ENCODE measurements around the gene PIP5K1A. TPM values are rescaled to one million over a fixed set of nuclear protein-coding genes. Genes with fewer than 3 reads are reported as not detected.

Gene PIP5K1A
- total and polyA plus RNA-seq, 3 experiments from 2014 or later = 13.0 to 77.0 (median 76.7) TPM

- Mint-ChIP-seq H3K27me3 (no peaks in the 10 kb centered on the region), H3K27ac (peak overlapping the region in 1 of 8 donors; percentile 36), H3K4me1 (peaks cover 30 to 52% (median 31%) of the 10 kb centered on the region in 3 donors), H3K9me3 (no peaks in the 10 kb centered on the region), H3K4me3 (no peak overlapping the region), H3K36me3 (peaks cover 0 to 76% (median 2%) of the 10 kb centered on the region in 3 donors)
- H3K27ac ChIP-seq (ENCODE audit: low read depth, low read length) = no peak overlapping the region
- H3K4me1 ChIP-seq (ENCODE audit: insufficient read depth, low read length) = peaks cover 15% of the 10 kb centered on the region
- CTCF ChIA-PET = no interaction called here
- H3K36me3 ChIP-seq (ENCODE audit: insufficient read depth, low read length) = peaks cover 40% of the 10 kb centered on the region
- H3K27me3 ChIP-seq (ENCODE audit: insufficient read depth, low read length, poor library complexity, severe bottlenecking) = no peaks in the 10 kb centered on the region
- POLR2A ChIA-PET = no interaction called here
- DNase-seq = no peak
- no peaks in the 10 kb centered on the region for H3K9me3 ChIP-seq (ENCODE audit: low read length)
- H3K4me3 ChIP-seq (ENCODE audit: low read length) = no peak overlapping the region
Observed at GRCh38 chr1:151287341-151287699, 89.0 kb downstream of the PIP5K1A start.

- Mint-ChIP-seq H3K4me1 (peaks cover 29 to 55% (median 31%) of the 10 kb centered on the region in 3 donors), H3K36me3 (peaks cover 0 to 81% (median 5%) of the 10 kb centered on the region in 3 donors), H3K27ac (no peak overlapping the region), H3K9me3 (no peaks in the 10 kb centered on the region), H3K27me3 (no peaks in the 10 kb centered on the region), H3K4me3 (no peak overlapping the region)
- no peaks in the 10 kb centered on the region for H3K9me3 ChIP-seq (ENCODE audit: low read length)
- ChIA-PET POLR2A (no interaction called here), CTCF (no interaction called here)
- peaks cover 46% of the 10 kb centered on the region for H3K36me3 ChIP-seq (ENCODE audit: insufficient read depth, low read length)
- no peak overlapping the region for H3K4me3 ChIP-seq (ENCODE audit: low read length)
- H3K27ac ChIP-seq (ENCODE audit: low read depth, low read length) = no peak overlapping the region
- peaks cover 15% of the 10 kb centered on the region for H3K4me1 ChIP-seq (ENCODE audit: insufficient read depth, low read length)
- DNase-seq = no peak
- no peaks in the 10 kb centered on the region for H3K27me3 ChIP-seq (ENCODE audit: insufficient read depth, low read length, poor library complexity, severe bottlenecking)
Observed at GRCh38 chr1:151287767-151288500, 89.6 kb downstream of the PIP5K1A start.

- ChIA-PET POLR2A (no interaction called here), CTCF (no interaction called here)
- Histone ChIP-seq H3K36me3 (ENCODE audit: insufficient read depth, low read length) (peaks cover 50% of the 10 kb centered on the region), H3K27ac (ENCODE audit: low read depth, low read length) (no peak overlapping the region), H3K4me1 (ENCODE audit: insufficient read depth, low read length) (peaks cover 11% of the 10 kb centered on the region), H3K9me3 (ENCODE audit: low read length) (no peaks in the 10 kb centered on the region), H3K27me3 (ENCODE audit: insufficient read depth, low read length, poor library complexity, severe bottlenecking) (no peaks in the 10 kb centered on the region), H3K4me3 (ENCODE audit: low read length) (no peak overlapping the region)
- DNase-seq = no peak
- Mint-ChIP-seq H3K9me3 (no peaks in the 10 kb centered on the region), H3K27me3 (no peaks in the 10 kb centered on the region), H3K36me3 (peaks cover 0 to 83% (median 5%) of the 10 kb centered on the region in 3 donors), H3K27ac (peak overlapping the region in 5 of 8 donors; percentile 10 to 84 (median 51)), H3K4me1 (peaks cover 23 to 49% (median 26%) of the 10 kb centered on the region in 3 donors), H3K4me3 (peak overlapping the region in 1 of 7 donors; percentile 54)
Observed at GRCh38 chr1:151288502-151288901, 90.2 kb downstream of the PIP5K1A start.

- no peak for DNase-seq
- ChIA-PET POLR2A (no interaction called here), CTCF (no interaction called here)
- peaks cover 0 to 87% (median 7%) of the 10 kb centered on the region in 3 donors for H3K36me3 Mint-ChIP-seq
- H3K27ac ChIP-seq (ENCODE audit: low read depth, low read length) = no peak overlapping the region
- H3K4me3 Mint-ChIP-seq = no peak overlapping the region
- no peaks in the 10 kb centered on the region for H3K27me3 ChIP-seq (ENCODE audit: insufficient read depth, low read length, poor library complexity, severe bottlenecking)
- H3K36me3 ChIP-seq (ENCODE audit: insufficient read depth, low read length) = peaks cover 58% of the 10 kb centered on the region
- H3K9me3 Mint-ChIP-seq = no peaks in the 10 kb centered on the region
- peak overlapping the region in 5 of 8 donors; percentile 10 to 84 (median 51) for H3K27ac Mint-ChIP-seq
- peaks cover 15 to 41% (median 18%) of the 10 kb centered on the region in 3 donors for H3K4me1 Mint-ChIP-seq
- no peaks in the 10 kb centered on the region for H3K9me3 ChIP-seq (ENCODE audit: low read length)
- H3K4me1 ChIP-seq (ENCODE audit: insufficient read depth, low read length) = peaks cover 3% of the 10 kb centered on the region
- H3K4me3 ChIP-seq (ENCODE audit: low read length) = no peak overlapping the region
- H3K27me3 Mint-ChIP-seq = no peaks in the 10 kb centered on the region
Observed at GRCh38 chr1:151289080-151289935, 91.0 kb downstream of the PIP5K1A start.

GRCh38 chr1:151289991-151290708, 91.8 kb downstream of the PIP5K1A start:
- peak overlapping the region in 4 of 8 donors; percentile 39 to 84 (median 72) for H3K27ac Mint-ChIP-seq

GRCh38 chr1:151290709-151291303, 92.5 kb downstream of the PIP5K1A start:
- ChIA-PET CTCF (no interaction called here), POLR2A (no interaction called here)
- Mint-ChIP-seq H3K36me3 (peaks cover 0 to 94% (median 11%) of the 10 kb centered on the region in 3 donors), H3K4me1 (peaks cover 10 to 31% (median 11%) of the 10 kb centered on the region in 3 donors), H3K4me3 (no peak overlapping the region), H3K27ac (peak overlapping the region in 1 of 8 donors; percentile 82), H3K9me3 (no peaks in the 10 kb centered on the region), H3K27me3 (no peaks in the 10 kb centered on the region)
- H3K36me3 ChIP-seq (ENCODE audit: insufficient read depth, low read length) = peaks cover 63% of the 10 kb centered on the region
- no peak overlapping the region for H3K27ac ChIP-seq (ENCODE audit: low read depth, low read length)
- no peaks in the 10 kb centered on the region for H3K27me3 ChIP-seq (ENCODE audit: insufficient read depth, low read length, poor library complexity, severe bottlenecking)
- H3K4me1 ChIP-seq (ENCODE audit: insufficient read depth, low read length) = no peaks in the 10 kb centered on the region
- H3K9me3 ChIP-seq (ENCODE audit: low read length) = no peaks in the 10 kb centered on the region
- DNase-seq = no peak
- no peak overlapping the region for H3K4me3 ChIP-seq (ENCODE audit: low read length)

More at GRCh38 chr1:151289991-151290708, 91.8 kb downstream of the PIP5K1A start:
- Mint-ChIP-seq H3K36me3 (peaks cover 0 to 90% (median 11%) of the 10 kb centered on the region in 3 donors), H3K27me3 (no peaks in the 10 kb centered on the region), H3K4me3 (no peak overlapping the region), H3K9me3 (no peaks in the 10 kb centered on the region), H3K4me1 (peaks cover 11 to 34% (median 11%) of the 10 kb centered on the region in 3 donors)
- Histone ChIP-seq H3K27ac (ENCODE audit: low read depth, low read length) (no peak overlapping the region), H3K4me3 (ENCODE audit: low read length) (no peak overlapping the region), H3K4me1 (ENCODE audit: insufficient read depth, low read length) (no peaks in the 10 kb centered on the region), H3K9me3 (ENCODE audit: low read length) (no peaks in the 10 kb centered on the region), H3K36me3 (ENCODE audit: insufficient read depth, low read length) (peaks cover 58% of the 10 kb centered on the region), H3K27me3 (ENCODE audit: insufficient read depth, low read length, poor library complexity, severe bottlenecking) (no peaks in the 10 kb centered on the region)
- ChIA-PET CTCF (no interaction called here), POLR2A (no interaction called here)
- DNase-seq = no peak

- DNase-seq = no peak
- CTCF ChIA-PET = interaction anchor here (1.8 kb wide), 1 partner anchor 9 kb away, joined by 10 read pairs; no protein-coding TSS in a partner anchor
Observed at GRCh38 chr1:151292207-151293030, 94.1 kb downstream of the PIP5K1A start.

More at GRCh38 chr1:151292207-151293030, 94.1 kb downstream of the PIP5K1A start:
- peaks cover 7 to 21% (median 8%) of the 10 kb centered on the region in 3 donors for H3K4me1 Mint-ChIP-seq
- no peak overlapping the region for H3K4me3 ChIP-seq (ENCODE audit: low read length)
- H3K4me1 ChIP-seq (ENCODE audit: insufficient read depth, low read length) = no peaks in the 10 kb centered on the region
- peak overlapping the region in 4 of 8 donors; percentile 17 to 81 (median 68) for H3K27ac Mint-ChIP-seq
- H3K9me3 Mint-ChIP-seq = no peaks in the 10 kb centered on the region
- POLR2A ChIA-PET = no interaction called here
- no peak overlapping the region for H3K27ac ChIP-seq (ENCODE audit: low read depth, low read length)
- no peaks in the 10 kb centered on the region for H3K27me3 Mint-ChIP-seq
- peaks cover 0 to 89% (median 9%) of the 10 kb centered on the region in 3 donors for H3K36me3 Mint-ChIP-seq
- no peak overlapping the region for H3K4me3 Mint-ChIP-seq
- no peaks in the 10 kb centered on the region for H3K9me3 ChIP-seq (ENCODE audit: low read length)
- no peaks in the 10 kb centered on the region for H3K27me3 ChIP-seq (ENCODE audit: insufficient read depth, low read length, poor library complexity, severe bottlenecking)
- H3K36me3 ChIP-seq (ENCODE audit: insufficient read depth, low read length) = peaks cover 53% of the 10 kb centered on the region

Measured in CD8-positive, alpha-beta memory T cell (primary cell).